HG02759 (cell line): Measurements from ENCODE around the gene ZIM2.
"Not testable (repeated sequence)": the region's sequence is repeated elsewhere in the genome, so short reads cannot be mapped to it uniquely, and the experiment has no call there.

Source experiments
- ATAC-seq: cut with Tn5 transposase; IDR thresholded peaks from one replicate; pipeline ENCODE4 v1.9.1; 2021; ENCODE audit warnings: mild to moderate bottlenecking, moderate library complexity; ENCODE audit not compliant: unreplicated experiment

Gene ZIM2

GRCh38 chr19:56840451-56841192 lies at the start of gene ZIM2, which contains the start of gene PEG3:
TSS of gene ZIM2 (minus strand) at chr19:56840726. CDS start at chr19:56824277, 16,449 bp downstream.
TSS of gene PEG3 (minus strand) at chr19:56840726. CDS start at chr19:56824655, 16,071 bp downstream.
- ATAC-seq, result no peak

DNA sequence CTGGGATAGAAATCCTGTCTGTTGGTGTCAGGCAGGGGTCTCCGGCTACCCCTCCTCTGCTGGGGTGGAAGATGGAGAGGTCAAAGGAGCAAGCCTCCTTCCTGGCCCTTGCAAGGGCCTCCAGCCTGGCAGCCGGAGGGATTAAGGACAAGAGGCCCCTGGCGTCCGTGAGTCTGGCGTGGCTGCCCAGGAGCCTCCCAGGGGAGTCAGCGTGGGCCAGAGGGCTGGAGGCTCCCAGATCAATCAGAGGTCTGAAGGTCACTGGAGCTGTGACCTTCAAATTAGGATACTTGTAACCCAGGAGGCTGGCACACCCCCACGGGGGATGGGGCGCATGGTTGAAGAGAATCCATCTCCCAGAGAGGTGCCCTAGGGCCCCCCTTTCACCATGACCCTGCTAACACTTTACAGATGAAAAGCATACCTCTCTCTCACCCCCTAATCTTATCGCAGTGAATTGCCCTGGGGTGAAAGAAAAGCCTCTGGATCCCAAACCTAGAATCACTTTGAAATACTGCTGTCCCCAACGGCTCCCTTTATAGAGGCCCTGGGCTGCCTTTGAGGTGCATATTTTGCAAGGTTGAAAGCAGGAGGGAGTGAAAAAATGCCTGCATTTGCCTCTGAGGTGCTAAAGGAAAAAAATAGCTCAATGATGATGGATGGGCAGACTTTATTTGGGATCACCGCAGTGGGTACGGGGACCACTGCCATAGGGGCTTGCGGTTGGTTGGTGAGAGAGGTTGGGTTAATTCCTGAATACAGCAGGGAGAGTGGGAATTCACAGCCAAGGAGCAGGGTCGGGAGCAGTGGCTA lies 44.9 kb upstream of the ZIM2 start:
- ATAC-seq, result no peak

DNA sequence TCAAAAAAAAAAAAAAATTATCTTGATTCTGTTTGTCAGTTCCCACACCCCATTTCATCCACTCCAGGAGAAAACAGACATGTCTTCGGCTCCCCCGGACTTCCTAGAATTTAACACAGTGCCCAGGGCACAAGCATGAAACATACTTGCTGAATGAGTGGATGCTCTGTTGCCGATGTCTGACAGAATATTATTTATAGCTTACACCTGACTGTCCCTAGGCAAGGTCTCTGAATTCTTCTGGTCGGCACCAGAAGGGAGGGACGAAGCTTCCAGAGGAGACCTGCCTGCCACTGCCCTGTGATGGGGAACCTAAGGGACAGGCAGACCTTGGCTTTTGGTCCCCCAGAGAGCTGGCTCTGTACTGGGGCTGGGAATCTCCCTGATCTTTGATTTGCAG lies 43.9 kb upstream of the ZIM2 start:
- ATAC-seq, result no peak

DNA sequence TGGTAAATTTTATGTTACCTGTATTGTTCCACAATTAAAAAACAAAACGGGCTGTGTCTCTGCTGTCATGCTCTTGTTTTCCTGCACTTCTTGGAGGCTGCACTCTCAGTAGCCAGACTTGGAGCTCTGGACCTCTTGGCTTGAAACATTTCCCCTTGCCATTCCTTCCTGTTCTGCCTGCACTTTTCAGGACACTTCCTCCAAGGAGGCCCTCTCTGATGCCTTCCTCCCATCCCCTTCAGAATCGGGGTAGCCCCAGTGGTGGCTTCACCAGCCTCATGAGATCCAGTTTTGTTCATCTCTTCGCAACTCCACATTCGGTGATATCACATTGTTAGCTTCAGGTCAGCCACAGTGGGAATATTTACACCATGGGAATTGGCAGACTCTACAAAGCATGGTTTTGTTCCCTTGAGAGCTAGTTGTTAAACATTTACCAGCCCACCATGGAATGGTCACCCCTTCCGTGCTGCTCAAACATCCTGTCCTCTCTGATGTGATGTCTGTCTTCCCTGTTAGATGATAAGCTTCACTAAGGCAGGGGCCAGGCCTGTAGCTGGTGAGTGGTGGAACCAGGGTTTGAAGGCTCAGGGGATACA lies 40.2 kb upstream of the ZIM2 start:
- ATAC-seq, result no peak

GRCh38 chr19:56877069-56877715 lies 36.7 kb upstream of the ZIM2 start:
- ATAC-seq, result no peak

GRCh38 chr19:56875717-56876116 lies 35.2 kb upstream of the ZIM2 start:
- no peak for ATAC-seq

DNA sequence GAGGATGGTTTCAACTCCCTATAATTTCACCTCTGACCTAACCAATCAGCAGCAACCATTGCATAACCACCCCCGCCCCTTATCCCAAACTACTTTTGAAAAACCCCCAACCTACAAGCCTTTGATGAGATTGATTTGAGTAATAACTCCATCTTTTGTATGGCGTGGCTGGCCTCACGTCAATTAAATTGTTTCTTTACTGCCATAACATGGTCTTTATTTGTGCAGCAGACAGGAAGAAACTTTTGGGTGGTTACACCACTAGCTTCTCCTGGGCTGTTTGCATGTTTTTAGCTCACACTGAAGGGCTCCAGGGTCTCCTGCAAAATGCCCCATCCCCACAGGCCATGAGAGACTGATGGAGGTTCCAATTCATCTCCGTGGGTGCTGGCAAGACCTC lies 34.0 kb upstream of the ZIM2 start:
- no peak for ATAC-seq

- ATAC-seq, result no peak
Measured at GRCh38 chr19:56873493-56873892, 33.0 kb upstream of the ZIM2 start.

- ATAC-seq, result no peak
Measured at GRCh38 chr19:56869886-56870285, 29.4 kb upstream of the ZIM2 start.

- no peak for ATAC-seq
Measured at GRCh38 chr19:56868446-56868845, 27.9 kb upstream of the ZIM2 start.

DNA sequence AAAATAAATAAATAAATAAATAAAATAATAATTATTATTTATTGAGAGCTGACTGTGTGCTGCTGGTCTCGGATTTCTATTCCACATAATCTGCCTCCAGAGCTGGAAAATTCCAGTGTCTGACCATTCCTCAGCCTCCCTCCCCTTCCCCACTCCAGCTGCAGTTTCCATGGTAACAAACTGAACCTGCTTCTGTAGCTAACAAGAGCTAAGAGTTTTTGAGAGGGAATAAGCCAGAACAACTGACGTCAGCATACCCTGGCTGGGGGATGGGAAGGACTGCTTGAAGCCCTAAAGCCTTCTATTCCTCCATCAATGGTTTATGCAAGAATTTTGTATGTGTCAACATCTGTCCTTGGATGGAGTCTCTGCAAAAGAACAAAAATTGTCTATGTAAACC lies 26.0 kb upstream of the ZIM2 start:
- ATAC-seq, result no peak

DNA sequence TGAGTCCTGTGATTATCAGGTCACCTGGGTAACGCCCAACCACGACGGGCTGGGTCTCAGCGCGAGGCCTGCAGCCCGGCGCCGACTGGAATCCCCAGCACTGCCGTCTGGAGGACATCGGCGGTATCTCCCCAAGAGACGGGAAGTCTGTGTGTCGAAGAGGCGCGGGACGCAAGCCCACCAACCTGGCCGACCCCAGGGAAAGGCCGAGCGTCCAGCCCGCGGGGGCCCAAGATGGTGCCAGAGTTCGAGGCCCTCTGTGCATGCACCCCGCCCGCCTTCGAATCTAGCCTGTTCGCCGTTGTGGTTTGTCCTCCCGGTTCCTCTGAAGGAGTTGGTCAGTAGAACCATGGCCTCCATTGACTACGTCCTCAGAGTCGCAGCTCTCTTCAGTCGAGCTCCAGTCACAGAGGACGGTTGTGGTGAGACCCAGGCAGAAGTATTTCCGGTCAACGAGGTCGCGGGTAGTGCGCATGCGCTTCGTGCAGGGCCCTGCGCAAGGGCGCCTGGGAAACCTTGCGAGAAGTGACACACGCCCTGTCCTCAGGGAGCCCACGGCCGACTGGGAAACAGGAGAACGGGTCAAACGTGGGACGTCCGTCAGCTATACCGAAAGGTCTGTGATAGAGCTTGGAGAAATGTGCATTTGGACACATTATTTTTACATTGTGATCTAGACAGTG lies 24.1 kb upstream of the ZIM2 start:
- no peak for ATAC-seq

DNA sequence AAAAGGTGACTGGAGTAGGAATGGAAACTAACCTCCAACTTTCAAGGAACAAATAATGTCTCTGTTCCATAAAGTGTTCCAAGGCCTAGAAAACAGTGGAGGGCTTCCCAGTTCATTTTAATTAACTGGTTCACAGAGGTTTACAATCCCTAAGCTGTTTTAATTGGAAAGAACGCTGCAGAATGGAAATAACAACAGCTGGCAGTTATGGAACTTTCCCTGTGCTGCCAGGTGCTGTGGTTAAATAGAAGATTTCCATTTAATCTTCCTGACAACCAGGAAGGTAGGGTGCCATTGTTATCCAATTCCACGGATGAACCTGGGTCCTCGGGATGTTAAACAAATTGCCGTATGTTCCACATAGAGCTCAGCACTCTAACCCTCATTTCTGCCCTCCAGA lies 22.2 kb upstream of the ZIM2 start:
- ATAC-seq, result no peak

DNA sequence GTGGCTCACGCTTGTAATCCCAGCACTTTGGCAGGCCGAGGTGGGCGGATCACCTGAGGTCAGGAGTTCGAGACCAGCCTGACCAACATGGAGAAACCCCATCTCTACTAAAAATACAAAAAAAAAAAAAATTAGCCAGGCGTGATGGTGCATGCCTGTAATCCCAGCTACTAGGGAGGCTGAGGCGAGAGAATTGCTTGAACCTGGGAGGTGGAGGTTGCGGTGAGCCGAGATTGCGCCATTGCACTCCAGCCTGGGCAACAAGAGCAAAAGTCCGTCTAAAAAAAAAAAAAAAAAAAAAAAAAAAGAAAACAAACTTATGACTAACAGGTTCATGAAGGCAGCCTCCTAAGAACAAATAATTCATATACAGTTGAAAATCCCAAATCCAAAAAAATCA lies 19.9 kb upstream of the ZIM2 start:
- ATAC-seq, result not testable (repeated sequence)

DNA sequence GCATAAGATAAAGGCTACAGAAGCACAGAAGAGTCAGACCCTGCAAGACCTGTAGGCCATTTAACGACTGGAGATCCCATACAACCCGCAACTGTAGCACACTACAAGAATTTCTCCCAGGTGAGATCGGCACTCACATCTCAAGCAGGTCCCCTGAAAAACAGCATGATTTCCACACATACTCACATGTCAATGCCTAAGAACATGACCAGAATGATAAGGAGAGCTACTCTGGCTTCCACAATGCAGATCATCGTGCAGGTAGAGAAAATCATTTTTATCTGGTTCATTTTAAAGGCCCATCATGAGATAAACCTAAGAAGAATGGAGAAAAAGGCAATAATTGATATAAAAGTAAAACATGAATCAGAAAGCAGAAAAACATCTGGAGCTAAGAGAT lies 17.5 kb upstream of the ZIM2 start:
- ATAC-seq, result no peak

- no peak for ATAC-seq
Measured at GRCh38 chr19:56856822-56857221, 16.3 kb upstream of the ZIM2 start.

GRCh38 chr19:56852361-56852760 lies 11.8 kb upstream of the ZIM2 start:
- ATAC-seq, result not testable (repeated sequence)

- ATAC-seq, result no peak
Measured at GRCh38 chr19:56848166-56848565, 7.6 kb upstream of the ZIM2 start.

DNA sequence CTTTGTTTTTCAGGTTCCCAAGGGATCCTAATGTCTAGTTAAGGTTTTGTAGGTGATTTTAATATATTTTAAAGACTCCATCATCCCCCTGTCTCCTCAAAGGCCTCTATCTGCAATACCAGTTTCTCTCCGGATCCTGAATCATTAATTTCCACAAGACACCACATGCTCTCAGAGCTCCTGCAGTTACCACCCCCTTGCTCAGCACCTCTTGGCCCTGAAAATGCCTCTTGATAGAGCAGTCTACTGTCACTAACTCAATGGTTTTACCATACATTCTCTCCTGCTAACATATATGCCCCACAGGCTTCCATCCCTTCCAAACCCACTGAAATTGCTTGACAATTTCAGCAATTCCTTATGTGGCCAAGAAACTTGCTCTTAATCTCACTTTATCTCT lies 1.9 kb upstream of the ZIM2 start:
- no peak for ATAC-seq

DNA sequence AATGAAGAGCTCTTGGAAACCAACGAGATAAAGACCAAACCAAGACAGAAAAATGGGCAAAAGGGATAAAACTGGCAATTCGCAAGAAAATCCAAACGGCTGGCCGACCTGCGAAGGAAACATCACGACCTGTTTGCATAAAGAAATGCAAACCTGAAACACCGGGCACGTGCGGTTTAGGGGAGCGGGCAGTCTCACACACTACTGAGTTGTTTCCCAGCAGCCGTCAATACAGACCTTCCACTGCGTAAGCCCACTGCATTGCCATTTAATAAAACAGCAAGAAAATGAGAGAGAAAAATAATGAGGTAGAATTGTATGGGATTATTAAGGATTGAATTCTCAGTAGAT lies 642 bp upstream of the ZIM2 start:
- ATAC-seq, result no peak
